ENCODE results near the gene TMEM125.

The TMEM125 gene

DNA sequence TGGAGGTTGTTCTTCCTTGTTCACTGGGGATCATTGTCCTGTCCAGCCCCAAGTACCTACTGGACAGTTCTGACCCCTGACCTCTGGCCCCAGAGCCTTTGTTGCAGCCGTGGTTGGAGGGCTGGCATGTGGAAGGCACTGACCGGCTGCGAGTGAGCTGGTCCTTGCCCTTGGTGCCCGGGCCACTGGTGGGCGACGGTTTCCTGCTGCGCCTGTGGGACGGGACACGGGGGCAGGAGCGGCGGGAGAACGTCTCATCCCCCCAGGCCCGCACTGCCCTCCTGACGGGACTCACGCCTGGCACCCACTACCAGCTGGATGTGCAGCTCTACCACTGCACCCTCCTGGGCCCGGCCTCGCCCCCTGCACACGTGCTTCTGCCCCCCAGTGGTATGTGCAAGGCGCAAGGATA is 42.4 kb downstream of the TMEM125 start:
- DNase-seq (ENCODE audit: low spot score), result no peak

DNA sequence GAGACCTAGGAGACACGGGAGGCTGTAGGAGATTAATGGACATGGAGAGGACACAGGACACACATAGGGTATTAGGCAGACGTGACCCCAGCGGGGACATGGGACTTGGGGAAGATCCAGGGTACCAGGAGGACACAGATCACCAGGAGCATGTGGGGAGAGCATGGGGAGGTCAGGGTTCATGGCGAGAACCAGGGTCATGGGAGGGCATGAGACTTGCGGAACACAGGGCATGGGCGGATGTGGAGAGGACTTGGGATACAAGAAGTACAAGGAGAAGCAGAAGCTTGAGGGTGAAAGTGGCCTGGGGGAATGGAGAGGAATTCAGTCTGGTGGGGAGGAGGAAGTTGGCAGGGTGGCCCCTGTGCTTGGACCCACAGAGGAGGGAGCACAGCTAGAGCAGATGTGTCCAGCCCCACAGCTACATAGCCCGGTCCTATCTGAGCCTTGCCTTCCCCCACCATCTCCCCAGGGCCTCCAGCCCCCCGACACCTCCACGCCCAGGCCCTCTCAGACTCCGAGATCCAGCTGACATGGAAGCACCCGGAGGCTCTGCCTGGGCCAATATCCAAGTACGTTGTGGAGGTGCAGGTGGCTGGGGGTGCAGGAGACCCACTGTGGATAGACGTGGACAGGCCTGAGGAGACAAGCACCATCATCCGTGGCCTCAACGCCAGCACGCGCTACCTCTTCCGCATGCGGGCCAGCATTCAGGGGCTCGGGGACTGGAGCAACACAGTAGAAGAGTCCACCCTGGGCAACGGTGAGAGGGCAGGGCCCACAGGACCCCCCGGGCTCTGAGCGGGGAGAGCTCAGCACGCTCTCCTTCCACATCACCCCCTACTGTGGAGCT is 43.1 kb downstream of the TMEM125 start:
- no peak for DNase-seq (ENCODE audit: low spot score)

DNA sequence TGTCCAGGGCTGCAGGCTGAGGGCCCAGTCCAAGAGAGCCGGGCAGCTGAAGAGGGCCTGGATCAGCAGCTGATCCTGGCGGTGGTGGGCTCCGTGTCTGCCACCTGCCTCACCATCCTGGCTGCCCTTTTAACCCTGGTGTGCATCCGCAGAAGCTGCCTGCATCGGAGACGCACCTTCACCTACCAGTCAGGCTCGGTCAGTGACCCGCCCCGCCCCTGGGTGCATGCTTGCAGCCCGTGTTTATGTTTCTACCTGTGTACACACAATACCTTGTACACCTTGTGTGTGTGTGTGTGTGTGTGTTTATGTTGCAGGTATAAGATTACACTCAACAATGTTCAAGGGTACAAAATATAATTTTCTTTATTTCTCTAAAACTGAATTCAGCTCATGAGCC is 44.0 kb downstream of the TMEM125 start:
- DNase-seq (ENCODE audit: low spot score), result no peak

DNA sequence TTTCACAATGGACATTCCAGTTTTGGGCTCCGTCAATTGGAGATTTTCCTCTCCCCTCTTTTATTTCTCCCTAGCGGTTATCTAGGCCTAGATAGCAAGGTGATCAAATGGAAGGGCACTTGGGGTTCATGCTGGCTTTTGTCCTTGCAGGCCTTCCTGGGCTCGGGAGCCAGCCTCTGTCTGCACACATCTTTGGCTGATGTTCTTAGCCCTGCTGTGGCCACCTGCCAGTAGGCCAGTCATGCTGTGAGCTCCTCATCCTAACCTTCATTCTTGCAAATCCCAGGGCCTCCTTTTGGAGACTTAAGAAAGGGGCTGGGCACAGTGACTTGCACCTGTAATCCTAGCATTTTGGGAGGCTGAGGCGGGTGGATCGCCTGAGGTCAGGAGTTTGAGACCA is 44.5 kb downstream of the TMEM125 start:
- no peak for DNase-seq (ENCODE audit: low spot score)

DNA sequence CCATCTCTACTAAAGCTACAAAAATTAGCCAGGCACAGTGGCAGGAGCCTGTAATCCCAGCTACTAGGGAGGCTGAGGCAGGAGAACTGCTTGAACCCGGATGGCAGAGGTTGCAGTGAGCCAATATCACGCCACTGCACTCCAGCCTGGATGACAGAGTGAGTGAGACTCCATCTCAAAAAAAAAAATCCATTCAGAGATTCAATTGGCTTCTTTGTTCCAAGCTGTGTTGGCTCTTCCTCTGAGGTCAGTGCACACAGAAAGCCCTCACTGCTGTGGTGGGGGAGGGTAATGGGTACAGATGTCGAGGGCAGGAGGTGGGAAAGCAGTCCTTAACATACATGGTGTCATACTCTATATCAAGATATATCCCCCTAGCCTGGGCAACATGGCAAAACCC is 45.7 kb downstream of the TMEM125 start:
- DNase-seq (ENCODE audit: low spot score), result no peak

DNA sequence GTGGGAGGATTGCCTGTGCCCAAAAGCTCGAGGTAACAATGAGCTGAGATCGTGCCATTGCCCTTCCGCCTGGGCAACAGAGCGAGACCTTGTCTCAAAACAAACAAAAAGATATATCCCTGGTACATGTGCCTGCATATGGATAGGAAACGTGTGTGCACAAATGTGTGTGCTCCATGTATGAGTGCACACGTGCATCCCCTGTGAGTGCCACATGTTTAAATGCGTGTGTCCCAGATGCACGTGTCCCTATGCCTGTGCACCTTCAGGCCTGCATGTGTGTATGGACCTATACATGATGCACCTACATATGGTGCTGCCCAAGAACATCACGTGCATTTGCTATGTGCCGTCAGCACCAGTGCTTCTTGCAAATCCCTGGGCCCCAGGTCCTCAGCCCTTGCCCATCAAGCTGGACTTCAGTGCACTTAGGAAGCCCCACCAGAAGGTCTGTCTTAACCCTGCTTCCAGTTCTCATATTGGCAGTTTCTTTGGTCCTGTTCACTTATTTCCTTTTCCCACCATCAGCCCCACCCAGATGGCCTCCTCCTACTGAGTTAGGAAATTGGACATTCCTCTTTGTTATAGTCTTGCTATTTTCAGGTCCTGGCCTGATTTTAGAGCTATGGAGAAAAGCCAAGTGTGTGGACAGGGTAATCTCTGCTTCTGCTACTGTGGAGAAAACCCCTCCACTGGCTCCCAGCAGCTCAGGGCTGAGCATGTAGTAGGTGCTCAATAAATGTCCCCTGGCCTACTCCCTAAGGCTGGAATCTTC is 46.4 kb downstream of the TMEM125 start:
- no peak for DNase-seq (ENCODE audit: low spot score)

DNA sequence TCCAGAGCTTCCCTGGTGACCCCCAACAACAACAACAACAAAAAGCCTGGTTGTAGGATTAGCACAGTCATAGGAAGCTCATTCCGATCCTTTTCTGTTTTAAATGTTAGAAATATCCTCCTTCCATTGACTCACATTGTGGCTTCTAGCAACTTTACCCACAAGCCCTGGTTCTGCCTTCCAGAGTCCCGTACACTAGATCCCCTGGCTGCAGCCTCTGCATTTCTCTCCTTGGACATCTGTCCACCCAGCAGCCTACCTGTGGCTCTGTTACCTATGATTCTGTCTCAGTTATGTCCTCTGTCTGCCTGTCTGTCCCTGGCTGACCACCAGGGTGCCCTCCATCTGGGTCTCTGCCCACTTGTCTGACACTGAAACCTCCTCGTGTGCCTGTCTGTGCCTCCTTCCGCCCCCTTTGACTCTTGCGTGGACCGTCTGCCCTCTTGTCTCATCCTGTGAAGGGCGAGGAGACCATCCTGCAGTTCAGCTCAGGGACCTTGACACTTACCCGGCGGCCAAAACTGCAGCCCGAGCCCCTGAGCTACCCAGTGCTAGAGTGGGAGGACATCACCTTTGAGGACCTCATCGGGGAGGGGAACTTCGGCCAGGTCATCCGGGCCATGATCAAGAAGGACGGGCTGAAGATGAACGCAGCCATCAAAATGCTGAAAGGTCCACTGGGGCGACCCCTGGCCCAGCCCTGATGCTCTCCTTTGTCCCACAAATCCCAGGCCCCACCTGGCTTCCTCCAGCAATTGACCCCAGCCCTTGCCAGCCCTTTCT is 47.1 kb downstream of the TMEM125 start:
- DNase-seq (ENCODE audit: low spot score), result no peak

DNA sequence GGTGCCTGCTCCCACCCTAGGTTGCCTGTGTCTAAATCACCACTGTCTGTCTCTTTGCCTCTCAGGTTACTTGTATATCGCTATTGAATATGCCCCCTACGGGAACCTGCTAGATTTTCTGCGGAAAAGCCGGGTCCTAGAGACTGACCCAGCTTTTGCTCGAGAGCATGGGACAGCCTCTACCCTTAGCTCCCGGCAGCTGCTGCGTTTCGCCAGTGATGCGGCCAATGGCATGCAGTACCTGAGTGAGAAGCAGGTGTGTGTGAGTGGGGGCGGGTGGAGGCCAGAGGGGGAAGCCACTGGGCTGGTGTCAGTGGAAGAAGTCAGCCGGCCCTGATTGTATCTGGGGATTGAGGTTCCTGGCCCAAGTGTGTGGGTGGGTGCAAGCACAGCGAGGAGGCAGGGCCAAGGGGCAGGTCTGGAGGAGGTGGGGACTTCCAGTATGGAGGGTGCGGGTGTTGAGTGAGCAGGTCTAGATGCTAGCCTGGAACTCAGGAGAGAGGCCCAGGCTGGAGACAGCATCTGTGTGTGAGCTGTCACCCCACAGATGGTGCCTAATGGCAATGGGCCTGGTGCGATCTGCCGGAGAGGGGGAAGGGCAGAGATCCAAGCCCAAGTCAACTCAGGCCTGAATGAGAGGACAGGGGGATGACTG is 48.2 kb downstream of the TMEM125 start:
- no peak for DNase-seq (ENCODE audit: low spot score)

DNA sequence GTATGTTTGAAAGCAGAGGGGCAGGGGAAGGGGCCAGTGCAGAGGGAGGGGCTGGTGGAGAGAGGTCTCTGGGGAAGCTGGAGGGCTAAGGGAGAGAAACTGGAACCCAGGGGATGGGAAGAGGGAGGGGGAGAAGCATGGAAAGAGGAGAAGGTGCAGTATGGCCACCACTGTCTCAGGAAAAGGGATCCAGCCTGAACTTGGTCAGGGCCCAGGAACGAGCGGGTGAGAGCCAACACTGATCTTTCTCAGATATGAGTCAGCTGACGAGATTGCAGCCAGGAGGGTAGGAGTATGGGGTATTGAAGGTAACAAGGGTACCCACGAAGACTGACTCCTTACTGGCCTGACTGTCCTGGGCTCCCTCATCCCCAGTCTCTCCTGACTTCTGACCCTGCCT is 49.0 kb downstream of the TMEM125 start:
- DNase-seq (ENCODE audit: low spot score), result no peak

DNA sequence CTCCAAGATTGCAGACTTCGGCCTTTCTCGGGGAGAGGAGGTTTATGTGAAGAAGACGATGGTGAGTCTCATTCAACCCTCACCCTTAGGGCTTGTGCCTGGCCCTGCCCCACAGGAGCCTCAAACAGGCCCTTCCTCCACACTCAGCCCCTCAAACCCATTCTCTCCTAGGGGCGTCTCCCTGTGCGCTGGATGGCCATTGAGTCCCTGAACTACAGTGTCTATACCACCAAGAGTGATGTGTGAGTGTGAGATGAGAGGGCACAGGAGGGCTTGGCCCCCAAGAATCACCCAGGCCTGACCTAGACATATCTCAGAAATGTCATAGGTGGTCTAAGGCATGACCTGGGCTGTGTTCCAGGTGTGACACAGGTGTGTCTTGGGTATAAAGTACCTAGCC is 49.5 kb downstream of the TMEM125 start:
- DNase-seq (ENCODE audit: low spot score), result no peak

DNA sequence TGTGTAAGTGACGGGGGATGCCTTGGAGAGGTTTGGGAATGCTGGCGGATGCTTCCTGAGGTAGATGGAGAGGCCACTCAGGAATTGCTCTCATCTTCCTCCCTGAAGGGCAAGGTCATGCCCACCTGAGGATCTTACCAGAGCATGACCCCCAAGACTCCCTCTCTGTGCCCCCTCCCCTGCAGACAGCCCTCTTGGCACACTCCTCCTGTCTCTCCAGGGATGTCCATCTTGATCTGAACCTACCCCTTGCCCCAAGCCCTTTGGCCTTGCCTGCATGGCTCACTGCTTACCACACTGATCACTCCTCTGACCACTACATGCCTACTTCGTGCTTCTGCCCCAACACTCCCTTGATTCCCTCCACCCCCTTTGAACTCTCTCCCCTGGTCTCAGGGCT is 50.0 kb downstream of the TMEM125 start:
- DNase-seq (ENCODE audit: low spot score), result no peak

DNA sequence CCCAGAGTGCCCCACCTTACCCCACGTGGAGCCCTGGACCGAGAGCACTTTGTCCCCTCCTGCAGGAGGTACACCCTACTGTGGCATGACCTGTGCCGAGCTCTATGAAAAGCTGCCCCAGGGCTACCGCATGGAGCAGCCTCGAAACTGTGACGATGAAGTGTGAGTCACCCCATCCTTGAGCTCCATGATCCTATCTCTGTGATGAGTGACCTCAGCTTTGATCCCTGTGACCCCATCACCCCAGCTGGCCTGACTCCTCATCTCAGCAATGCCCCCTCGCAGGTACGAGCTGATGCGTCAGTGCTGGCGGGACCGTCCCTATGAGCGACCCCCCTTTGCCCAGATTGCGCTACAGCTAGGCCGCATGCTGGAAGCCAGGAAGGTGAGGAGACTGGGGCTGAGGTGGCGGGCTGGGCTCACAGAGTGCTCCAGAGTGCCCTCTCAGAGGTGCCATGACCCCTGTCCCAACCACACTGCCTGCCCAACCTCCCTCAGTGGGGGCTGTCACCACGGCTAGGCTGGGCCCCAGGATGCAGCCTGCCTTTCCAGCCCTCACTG is 51.6 kb downstream of the TMEM125 start:
- no peak for DNase-seq (ENCODE audit: low spot score)

DNA sequence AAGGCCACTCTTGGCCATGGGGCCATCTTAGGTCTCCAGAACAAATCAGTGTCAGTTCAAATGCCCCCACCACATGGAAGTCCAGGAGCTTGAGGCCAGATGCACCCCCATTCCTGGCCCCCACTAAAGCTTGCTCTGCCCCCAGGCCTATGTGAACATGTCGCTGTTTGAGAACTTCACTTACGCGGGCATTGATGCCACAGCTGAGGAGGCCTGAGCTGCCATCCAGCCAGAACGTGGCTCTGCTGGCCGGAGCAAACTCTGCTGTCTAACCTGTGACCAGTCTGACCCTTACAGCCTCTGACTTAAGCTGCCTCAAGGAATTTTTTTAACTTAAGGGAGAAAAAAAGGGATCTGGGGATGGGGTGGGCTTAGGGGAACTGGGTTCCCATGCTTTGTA is 52.7 kb downstream of the TMEM125 start:
- no peak for DNase-seq (ENCODE audit: low spot score)

Data from COLO829 (cell line).